ENCODE results near the gene PTCH2. TPM values are rescaled to one million over a fixed set of nuclear protein-coding genes. Genes with fewer than 3 reads are reported as not detected.
A peak's percentile ranks its signal among the peaks of the same experiment; 100 is the strongest.

The PTCH2 gene
- total and polyA plus RNA-seq, 2 of the 13 experiments (the other 11 are each of a cell fraction or from before 2014, with no cell fraction given): 0.60 to 1.5 TPM

DNA sequence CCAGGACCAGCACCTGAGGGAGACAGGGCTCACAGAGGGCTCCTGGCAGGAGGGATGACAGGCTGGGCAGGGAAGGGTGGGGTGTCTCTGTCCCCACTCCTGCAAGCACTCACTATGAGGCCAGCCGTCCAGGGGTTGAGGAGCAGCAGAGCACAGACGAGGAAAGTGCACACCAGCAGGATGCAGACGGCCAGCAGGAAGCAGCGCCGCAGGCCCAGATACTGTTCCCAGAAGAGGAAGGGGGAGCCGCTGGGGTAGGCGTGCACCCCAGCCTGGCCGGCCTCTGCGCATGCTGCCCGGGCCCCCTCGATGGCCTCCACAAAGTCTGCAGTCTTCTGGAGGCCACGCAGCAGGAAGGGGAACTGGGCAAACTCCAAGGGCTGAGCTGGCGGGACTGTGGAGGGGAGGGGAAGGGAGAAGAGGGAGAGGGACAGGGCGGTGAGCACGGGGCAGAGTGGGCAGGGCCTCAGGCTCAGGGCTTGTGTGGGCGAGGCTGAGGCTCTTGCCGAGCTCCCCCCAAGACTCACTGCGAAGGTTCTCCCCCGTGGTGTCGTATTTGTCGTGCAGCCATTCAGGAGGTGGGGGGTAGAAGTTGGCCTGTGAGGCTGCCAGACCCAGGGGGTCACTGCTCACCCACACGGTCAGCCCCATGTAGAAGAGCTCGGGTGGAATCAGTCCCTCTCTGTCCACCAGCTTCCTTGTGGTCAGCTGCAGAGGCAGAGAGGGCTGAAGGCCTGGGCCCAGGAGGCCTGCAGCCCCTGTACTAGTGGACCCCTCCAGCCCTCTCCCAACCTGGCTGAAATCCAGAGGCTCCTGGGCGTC lies 16.5 kb downstream of the PTCH2 start (continued):
- TF ChIP-seq KDM5B (CRISPR knock-in tag; IDR thresholded peaks at IDR 0.05; ENCODE audit: borderline replicate concordance): peak; percentile 50; the same call in 1 of the 2 replicates
- TF ChIP-seq YY1 (IDR thresholded peaks at IDR 0.05; ENCODE audit: insufficient read depth, insufficient replicate concordance, low read depth, low read length): peak; percentile 39
- TF ChIP-seq ZNF619 (CRISPR knock-in tag; IDR thresholded peaks at IDR 0.05): peak; percentile 46; the same call in 1 of the 2 replicates
- TF ChIP-seq ZHX1 (CRISPR knock-in tag; IDR thresholded peaks at IDR 0.05; ENCODE audit: low read depth): peak; percentile 32
- peak; percentile 92 for TF ChIP-seq UBTF (CRISPR knock-in tag; IDR thresholded peaks at IDR 0.05)
- peak; percentile 30; the same call in 1 of the 2 replicates for TF ChIP-seq ATF3 (CRISPR knock-in tag; IDR thresholded peaks at IDR 0.05)
- TF ChIP-seq, protein P1, sequence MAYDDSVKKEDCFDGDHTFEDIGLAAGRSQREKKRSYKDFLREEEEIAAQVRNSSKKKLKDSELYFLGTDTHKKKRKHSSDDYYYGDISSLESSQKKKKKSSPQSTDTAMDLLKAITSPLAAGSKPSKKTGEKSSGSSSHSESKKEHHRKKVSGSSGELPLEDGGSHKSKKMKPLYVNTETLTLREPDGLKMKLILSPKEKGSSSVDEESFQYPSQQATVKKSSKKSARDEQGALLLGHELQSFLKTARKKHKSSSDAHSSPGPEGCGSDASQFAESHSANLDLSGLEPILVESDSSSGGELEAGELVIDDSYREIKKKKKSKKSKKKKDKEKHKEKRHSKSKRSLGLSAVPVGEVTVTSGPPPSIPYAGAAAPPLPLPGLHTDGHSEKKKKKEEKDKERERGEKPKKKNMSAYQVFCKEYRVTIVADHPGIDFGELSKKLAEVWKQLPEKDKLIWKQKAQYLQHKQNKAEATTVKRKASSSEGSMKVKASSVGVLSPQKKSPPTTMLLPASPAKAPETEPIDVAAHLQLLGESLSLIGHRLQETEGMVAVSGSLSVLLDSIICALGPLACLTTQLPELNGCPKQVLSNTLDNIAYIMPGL (CRISPR knock-in tag; IDR thresholded peaks at IDR 0.05; ENCODE audit: borderline replicate concordance in 1 of 2, low read depth in 1 of 2): peak in 1 of 2 experiments; percentile 8; a peak in 3 of 4 replicates
- TF ChIP-seq ZNF644 (CRISPR knock-in tag; IDR thresholded peaks at IDR 0.05; ENCODE audit: low read depth): 0 out of 2 replicates have a peak, but pooled peaks have one; percentile 30
- TF ChIP-seq, protein P2, sequence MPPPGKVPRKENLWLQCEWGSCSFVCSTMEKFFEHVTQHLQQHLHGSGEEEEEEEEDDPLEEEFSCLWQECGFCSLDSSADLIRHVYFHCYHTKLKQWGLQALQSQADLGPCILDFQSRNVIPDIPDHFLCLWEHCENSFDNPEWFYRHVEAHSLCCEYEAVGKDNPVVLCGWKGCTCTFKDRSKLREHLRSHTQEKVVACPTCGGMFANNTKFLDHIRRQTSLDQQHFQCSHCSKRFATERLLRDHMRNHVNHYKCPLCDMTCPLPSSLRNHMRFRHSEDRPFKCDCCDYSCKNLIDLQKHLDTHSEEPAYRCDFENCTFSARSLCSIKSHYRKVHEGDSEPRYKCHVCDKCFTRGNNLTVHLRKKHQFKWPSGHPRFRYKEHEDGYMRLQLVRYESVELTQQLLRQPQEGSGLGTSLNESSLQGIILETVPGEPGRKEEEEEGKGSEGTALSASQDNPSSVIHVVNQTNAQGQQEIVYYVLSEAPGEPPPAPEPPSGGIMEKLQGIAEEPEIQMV (CRISPR knock-in tag; IDR thresholded peaks at IDR 0.05; ENCODE audit: low read depth): peak; percentile 81; the same call in 1 of the 2 replicates
- peak; percentile 75; the same call in 1 of the 2 replicates for TF ChIP-seq HOXA3 (CRISPR knock-in tag; IDR thresholded peaks at IDR 0.05)
- TF ChIP-seq POLR2AphosphoS5 (IDR thresholded peaks at IDR 0.05; ENCODE audit: low read depth, low read length): peak; percentile 55; the same call in 1 of the 2 replicates
- TF ChIP-seq TAF1 (CRISPR knock-in tag; IDR thresholded peaks at IDR 0.05): peak; percentile 58; the same call in 1 of the 2 replicates
- peak; percentile 14; the same call in 1 of the 2 replicates for TF ChIP-seq ZBTB25 (CRISPR knock-in tag; IDR thresholded peaks at IDR 0.05)
- no peak for TF ChIP-seq ZKSCAN1 (IDR thresholded peaks at IDR 0.05; ENCODE audit: low read length)
- TF ChIP-seq, protein P3, sequence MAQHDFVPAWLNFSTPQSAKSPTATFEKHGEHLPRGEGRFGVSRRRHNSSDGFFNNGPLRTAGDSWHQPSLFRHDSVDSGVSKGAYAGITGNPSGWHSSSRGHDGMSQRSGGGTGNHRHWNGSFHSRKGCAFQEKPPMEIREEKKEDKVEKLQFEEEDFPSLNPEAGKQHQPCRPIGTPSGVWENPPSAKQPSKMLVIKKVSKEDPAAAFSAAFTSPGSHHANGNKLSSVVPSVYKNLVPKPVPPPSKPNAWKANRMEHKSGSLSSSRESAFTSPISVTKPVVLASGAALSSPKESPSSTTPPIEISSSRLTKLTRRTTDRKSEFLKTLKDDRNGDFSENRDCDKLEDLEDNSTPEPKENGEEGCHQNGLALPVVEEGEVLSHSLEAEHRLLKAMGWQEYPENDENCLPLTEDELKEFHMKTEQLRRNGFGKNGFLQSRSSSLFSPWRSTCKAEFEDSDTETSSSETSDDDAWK (CRISPR knock-in tag; IDR thresholded peaks at IDR 0.05): no peak

All from HepG2 (cell line).